Measurements from ENCODE around the gene RYR3. TPM values are rescaled to one million over a fixed set of nuclear protein-coding genes. Genes with fewer than 3 reads are reported as not detected.

RYR3 gene
- total and polyA plus RNA-seq, 2 donors (not counting 1 experiment from before 2014, with no cell fraction given): not detected

GRCh38 chr15:33641069-33641468 lies 330.3 kb downstream of the RYR3 start:
- ChIA-PET POLR2A (no interaction called here), CTCF (no interaction called here)
- Histone ChIP-seq H3K79me2 (ENCODE audit: control insufficient read depth, insufficient read depth, low read length) (no peaks in the 10 kb centered on the region), H3K9ac (ENCODE audit: low read length) (no peak overlapping the region), H3K4me2 (replicated peaks; ENCODE audit: low read depth, low read length, poor library complexity, severe bottlenecking) (no peak overlapping the region), H3K4me1 (ENCODE audit: control insufficient read depth in 2 of 2, insufficient read depth in 2 of 2, low read length in 2 of 2) (peaks cover 4 to 24% of the 10 kb centered on the region in 2 donors), H3K4me3 (ENCODE audit: control extremely low read depth in 1 of 5, extremely low read depth in 1 of 5, insufficient read depth in 1 of 5, low read depth in 2 of 5, low read length in 4 of 5) (no peak overlapping the region), H4K20me1 (ENCODE audit: control insufficient read depth, insufficient read depth, low read length, poor library complexity, severe bottlenecking) (no peaks in the 10 kb centered on the region), H3K27ac (ENCODE audit: low read length in 2 of 2) (no peak overlapping the region), H3K27me3 (replicated peaks in 1 of 4; ENCODE audit: control extremely low read depth in 1 of 4, control insufficient read depth in 3 of 4, insufficient read depth in 4 of 4, low read length in 3 of 4) (no peaks in the 10 kb centered on the region), H2AFZ (ENCODE audit: insufficient read depth, low read depth, low read length, poor library complexity, severe bottlenecking) (no peak overlapping the region), H3K36me3 (replicated peaks in 1 of 2; ENCODE audit: control extremely low read depth in 1 of 2, control insufficient read depth in 1 of 2, extremely low read depth in 1 of 2, insufficient read depth in 2 of 2, low read length in 1 of 2) (no peaks in the 10 kb centered on the region), H3K9me3 (ENCODE audit: control extremely low read depth in 1 of 3, control insufficient read depth in 2 of 3, insufficient read depth in 1 of 3, low read length in 2 of 3) (no peaks in the 10 kb centered on the region)
- ATAC-seq (ENCODE audit: low read depth): no peak
- Mint-ChIP-seq H3K27me3 (no peaks in the 10 kb centered on the region), H3K4me3 (no peak overlapping the region), H3K9me3 (ENCODE audit: insufficient read depth) (no peaks in the 10 kb centered on the region), H3K27ac (no peak overlapping the region), H3K4me1 (peaks cover 18% of the 10 kb centered on the region)
- 90% methylated on average over 4 of the region's 4 CpGs for WGBS (ENCODE audit: insufficient coverage)
- DNase-seq: no peak
- no peak for TF ChIP-seq CTCF (IDR thresholded peaks at IDR 0.05)
- no peak for TF ChIP-seq EZH2 (IDR thresholded peaks at IDR 0.05; ENCODE audit: borderline replicate concordance, insufficient read depth, low read depth, low read length, poor library complexity, severe bottlenecking)
- intact Hi-C loops (cut with micrococcal nuclease): no loop called here

GRCh38 chr15:33644304-33644703 lies 333.5 kb downstream of the RYR3 start:
- H3K4me3 ChIP-seq (ENCODE audit: control extremely low read depth in 1 of 5, extremely low read depth in 1 of 5, insufficient read depth in 1 of 5, low read depth in 2 of 5, low read length in 4 of 5): no peak overlapping the region
- TF ChIP-seq CTCF (IDR thresholded peaks at IDR 0.05) (no peak), EZH2 (IDR thresholded peaks at IDR 0.05; ENCODE audit: borderline replicate concordance, insufficient read depth, low read depth, low read length, poor library complexity, severe bottlenecking) (no peak)
- H3K27me3 Mint-ChIP-seq: peaks cover 4% of the 10 kb centered on the region
- H3K27me3 ChIP-seq (replicated peaks in 1 of 4; ENCODE audit: control extremely low read depth in 1 of 4, control insufficient read depth in 3 of 4, insufficient read depth in 4 of 4, low read length in 3 of 4): peaks cover 0 to 3% (median 2%) of the 10 kb centered on the region in 4 experiments
- intact Hi-C loops (cut with micrococcal nuclease): no loop called here
- peaks cover 12% of the 10 kb centered on the region for H3K4me1 Mint-ChIP-seq
- H3K4me1 ChIP-seq (ENCODE audit: control insufficient read depth in 2 of 2, insufficient read depth in 2 of 2, low read length in 2 of 2): peaks cover 0 to 9% of the 10 kb centered on the region in 2 donors
- no peak overlapping the region for H3K9ac ChIP-seq (ENCODE audit: low read length)
- H3K4me2 ChIP-seq (replicated peaks; ENCODE audit: low read depth, low read length, poor library complexity, severe bottlenecking): no peak overlapping the region
- no peak overlapping the region for H2AFZ ChIP-seq (ENCODE audit: insufficient read depth, low read depth, low read length, poor library complexity, severe bottlenecking)
- H3K27ac Mint-ChIP-seq: no peak overlapping the region
- ChIA-PET CTCF (no interaction called here), POLR2A (no interaction called here)
- H4K20me1 ChIP-seq (ENCODE audit: control insufficient read depth, insufficient read depth, low read length, poor library complexity, severe bottlenecking): no peaks in the 10 kb centered on the region
- H3K4me3 Mint-ChIP-seq: no peak overlapping the region
- H3K36me3 ChIP-seq (replicated peaks in 1 of 2; ENCODE audit: control extremely low read depth in 1 of 2, control insufficient read depth in 1 of 2, extremely low read depth in 1 of 2, insufficient read depth in 2 of 2, low read length in 1 of 2): no peaks in the 10 kb centered on the region
- 90% methylated on average over 8 of the region's 9 CpGs for WGBS (ENCODE audit: insufficient coverage)
- H3K79me2 ChIP-seq (ENCODE audit: control insufficient read depth, insufficient read depth, low read length): no peaks in the 10 kb centered on the region
- DNase-seq (no peak), ATAC-seq (ENCODE audit: low read depth) (no peak)
- no peak overlapping the region for H3K27ac ChIP-seq (ENCODE audit: low read length in 2 of 2)
- no peaks in the 10 kb centered on the region for H3K9me3 Mint-ChIP-seq (ENCODE audit: insufficient read depth)
- no peaks in the 10 kb centered on the region for H3K9me3 ChIP-seq (ENCODE audit: control extremely low read depth in 1 of 3, control insufficient read depth in 2 of 3, insufficient read depth in 1 of 3, low read length in 2 of 3)
